ENCODE measurements around the gene YTHDF1. TPM values are rescaled to one million over a fixed set of nuclear protein-coding genes. Genes with fewer than 3 reads are reported as not detected.

The YTHDF1 gene
- total and polyA plus RNA-seq, 2 of the 4 experiments (the other 2 are of a cell fraction), result 10.9 to 22.6 TPM

DNA sequence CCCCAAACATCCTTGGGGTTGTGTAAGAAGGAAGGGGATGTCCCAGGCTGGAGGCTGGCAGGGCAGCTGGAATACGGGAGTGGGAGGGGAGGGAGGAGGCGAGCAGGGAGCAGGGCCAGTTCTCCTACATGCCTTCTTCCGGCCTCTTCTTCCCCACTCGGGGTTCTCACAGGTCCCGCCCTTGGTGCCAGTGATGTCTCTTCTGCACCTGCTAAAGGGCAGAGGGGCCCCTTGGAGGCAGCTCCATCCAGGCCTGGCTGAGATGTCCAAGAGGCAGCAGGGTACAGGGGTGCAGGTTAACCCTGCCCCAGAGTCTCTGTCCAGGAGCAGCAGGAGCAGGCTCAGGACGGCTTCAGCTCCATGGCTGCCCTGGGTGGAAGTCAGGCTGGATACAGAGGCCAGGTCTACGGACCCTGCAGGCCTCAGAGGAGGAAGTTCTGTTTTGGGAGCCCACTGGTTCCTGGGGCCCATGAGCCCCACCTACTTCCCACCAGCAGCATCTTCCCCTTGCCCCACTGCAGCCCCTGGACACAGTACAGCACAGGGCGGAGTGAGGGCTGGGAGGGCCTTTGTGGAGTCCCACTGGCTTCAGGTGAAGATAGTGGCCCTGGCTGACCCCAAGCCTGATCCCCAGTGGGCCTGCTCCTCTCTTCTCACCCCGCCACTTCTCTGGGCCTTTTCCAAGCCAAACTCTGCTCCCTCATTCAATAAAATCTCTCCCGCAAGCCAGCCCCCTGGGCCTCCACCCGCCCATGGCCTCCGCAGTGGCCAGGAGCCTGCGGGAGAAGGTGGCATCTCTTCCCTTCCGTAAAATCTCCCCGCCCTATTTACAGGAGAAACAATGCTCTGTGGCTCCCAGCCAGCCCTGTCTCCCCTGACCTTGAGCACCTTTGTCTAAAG is 60.4 kb downstream of the YTHDF1 start:
- Histone ChIP-seq H3K23ac (ENCODE audit: low read depth, low read length) (no peak overlapping the region), H3K18ac (ENCODE audit: low read depth, low read length) (no peak overlapping the region), H4K5ac (ENCODE audit: low read depth, low read length) (no peak overlapping the region), H2AFZ (replicated peaks; ENCODE audit: low read length, poor library complexity) (no peak overlapping the region), H3K9me3 (ENCODE audit: control insufficient read depth, insufficient read depth, low read length) (no peaks in the 10 kb centered on the region), H2AK5ac (ENCODE audit: low read depth, low read length) (no peak overlapping the region), H3K79me1 (ENCODE audit: low read depth in 1 of 2, low read length in 2 of 2) (no peaks in the 10 kb centered on the region), H3K4me1 (ENCODE audit: control insufficient read depth, insufficient read depth, low read length) (no peaks in the 10 kb centered on the region), H3K9ac (ENCODE audit: low read depth, low read length) (no peak overlapping the region), H2BK120ac (ENCODE audit: low read depth, low read length) (no peak overlapping the region), H3K9me1 (ENCODE audit: insufficient read depth, low read length) (no peaks in the 10 kb centered on the region), H3K4me2 (ENCODE audit: low read depth, low read length) (no peak overlapping the region), H2BK20ac (ENCODE audit: low read depth, low read length) (no peak overlapping the region), H4K20me1 (ENCODE audit: insufficient read depth, low read length) (no peaks in the 10 kb centered on the region), H3K36me3 (ENCODE audit: control insufficient read depth, insufficient read depth, low read length) (no peaks in the 10 kb centered on the region), H3K27me3 (ENCODE audit: control insufficient read depth, insufficient read depth, low read length) (peaks cover 46% of the 10 kb centered on the region), H2BK15ac (ENCODE audit: low read depth, low read length) (no peak overlapping the region), H3K27ac (ENCODE audit: insufficient read depth, low read length) (no peak overlapping the region), H2AK9ac (replicated peaks; ENCODE audit: low read depth, low read length, poor library complexity) (no peak overlapping the region), H3K14ac (replicated peaks; ENCODE audit: low read depth, low read length) (no peak overlapping the region), H4K91ac (ENCODE audit: insufficient read depth, low read depth, low read length) (no peak overlapping the region), H3K56ac (ENCODE audit: extremely low read depth, insufficient read depth, low read length) (no peak overlapping the region), H4K8ac (ENCODE audit: low read depth in 2 of 2, low read length in 2 of 2) (no peak overlapping the region), H3K4me3 (ENCODE audit: insufficient read depth, low read depth, low read length) (no peak overlapping the region), H3K4ac (ENCODE audit: low read depth, low read length) (no peak overlapping the region), H2BK5ac (ENCODE audit: low read depth, low read length, poor library complexity, severe bottlenecking) (no peak overlapping the region)
- DNase-seq (no peak), ATAC-seq (ENCODE audit: low read depth) (no peak)
- intact Hi-C loops (cut with micrococcal nuclease), result no loop called here
- TF ChIP-seq MAZ (IDR thresholded peaks at IDR 0.05; ENCODE audit: borderline replicate concordance, low read depth, low read length), result no peak
- TF ChIP-seq NFE2L2 (IDR thresholded peaks at IDR 0.05; ENCODE audit: low read depth, low read length), result no peak
- TF ChIP-seq CHD1 (IDR thresholded peaks at IDR 0.05; ENCODE audit: low read depth, low read length), result no peak
- TF ChIP-seq, protein P1, sequence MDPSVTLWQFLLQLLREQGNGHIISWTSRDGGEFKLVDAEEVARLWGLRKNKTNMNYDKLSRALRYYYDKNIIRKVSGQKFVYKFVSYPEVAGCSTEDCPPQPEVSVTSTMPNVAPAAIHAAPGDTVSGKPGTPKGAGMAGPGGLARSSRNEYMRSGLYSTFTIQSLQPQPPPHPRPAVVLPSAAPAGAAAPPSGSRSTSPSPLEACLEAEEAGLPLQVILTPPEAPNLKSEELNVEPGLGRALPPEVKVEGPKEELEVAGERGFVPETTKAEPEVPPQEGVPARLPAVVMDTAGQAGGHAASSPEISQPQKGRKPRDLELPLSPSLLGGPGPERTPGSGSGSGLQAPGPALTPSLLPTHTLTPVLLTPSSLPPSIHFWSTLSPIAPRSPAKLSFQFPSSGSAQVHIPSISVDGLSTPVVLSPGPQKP (IDR thresholded peaks at IDR 0.05; ENCODE audit: borderline replicate concordance, low read depth, low read length), result no peak
- no peak for TF ChIP-seq SMC3 (IDR thresholded peaks at IDR 0.05; ENCODE audit: low read depth, low read length)
- no peak for TF ChIP-seq MAFK (IDR thresholded peaks at IDR 0.05; ENCODE audit: low read depth, low read length)
- no peak for TF ChIP-seq CEBPB (IDR thresholded peaks at IDR 0.05; ENCODE audit: low read depth, low read length)
- no peak for TF ChIP-seq RAD21 (IDR thresholded peaks at IDR 0.05; ENCODE audit: low read length)
- no peak for TF ChIP-seq MXI1 (IDR thresholded peaks at IDR 0.05; ENCODE audit: borderline replicate concordance, low read depth, low read length)
- no peak for TF ChIP-seq RFX5 (IDR thresholded peaks at IDR 0.05; ENCODE audit: low read depth, low read length)
- no peak for TF ChIP-seq FOS (IDR thresholded peaks at IDR 0.05; ENCODE audit: low read depth, low read length)
- TF ChIP-seq, protein P2, sequence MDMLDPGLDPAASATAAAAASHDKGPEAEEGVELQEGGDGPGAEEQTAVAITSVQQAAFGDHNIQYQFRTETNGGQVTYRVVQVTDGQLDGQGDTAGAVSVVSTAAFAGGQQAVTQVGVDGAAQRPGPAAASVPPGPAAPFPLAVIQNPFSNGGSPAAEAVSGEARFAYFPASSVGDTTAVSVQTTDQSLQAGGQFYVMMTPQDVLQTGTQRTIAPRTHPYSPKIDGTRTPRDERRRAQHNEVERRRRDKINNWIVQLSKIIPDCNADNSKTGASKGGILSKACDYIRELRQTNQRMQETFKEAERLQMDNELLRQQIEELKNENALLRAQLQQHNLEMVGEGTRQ (IDR thresholded peaks at IDR 0.05; ENCODE audit: low read depth, low read length), result no peak
- no TSS peak for BruUV-seq (replicated peaks)
- no CpG with 5 or more reads among the region's 15 CpGs for WGBS, 2 experiments (ENCODE audit: extremely low coverage in 2 of 2, insufficient read length in 1 of 2)
- dilution Hi-C loops (cut with HindIII; ENCODE audit: low sequenced_read_pairs, unreplicated experiment), result no loop called here
- in situ Hi-C loops (cut with MboI; ENCODE audit: low sequenced_read_pairs), result no loop called here
- CTCF ChIA-PET, result no interaction called here
- POLR2A ChIA-PET (ENCODE audit: unreplicated experiment), result no interaction called here
